Measurements from ENCODE around the gene TCEA3.

TCEA3 gene

DNA sequence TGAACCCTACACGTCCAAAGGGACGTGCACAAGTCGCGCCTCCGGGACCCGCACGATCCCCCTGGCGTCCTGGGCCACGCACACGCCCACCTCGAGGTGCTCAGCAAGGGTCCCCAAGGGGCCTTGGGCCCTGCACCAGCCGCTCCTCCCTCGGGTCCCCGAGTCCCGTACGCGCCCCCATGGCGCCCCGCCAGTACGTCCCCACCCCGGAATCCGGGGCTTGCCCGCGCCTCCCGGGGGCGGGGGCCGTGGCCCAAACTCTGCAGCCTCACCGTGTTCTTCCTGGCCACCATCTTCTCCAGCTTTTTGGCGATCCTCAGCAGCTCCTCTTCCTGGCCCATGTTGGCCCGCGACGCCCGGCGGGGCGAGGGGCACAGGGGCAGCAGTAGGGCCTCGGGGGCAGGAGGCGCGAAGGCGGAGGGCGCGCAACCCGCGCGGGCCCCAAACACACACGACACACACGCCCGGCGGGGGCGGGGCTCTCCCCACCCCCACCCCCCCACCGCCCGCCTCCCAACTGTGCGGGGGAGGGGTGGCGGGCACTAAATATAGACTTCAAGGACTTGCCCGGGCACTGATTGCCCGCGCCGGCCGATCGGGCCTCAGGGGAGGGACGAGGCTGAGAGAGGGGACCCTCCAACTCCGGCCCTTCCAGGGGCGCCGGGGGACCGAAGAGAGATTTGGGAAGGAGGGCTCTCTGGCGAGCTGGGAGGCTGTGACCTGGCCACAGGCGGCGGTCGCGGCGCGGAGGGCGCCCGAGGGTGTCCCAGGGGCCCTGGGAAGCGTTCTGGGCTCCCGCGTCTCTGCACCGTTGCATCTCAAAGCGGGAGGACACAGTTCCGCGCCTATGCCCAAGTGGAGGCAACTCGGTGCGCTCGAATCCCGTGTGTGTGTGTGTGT lies at the start of gene TCEA3:
TCEA3 (minus strand) TSS at position 456 of the 900 bp plus-strand sequence; CDS start at position 341, 115 bp downstream.
- DNase-seq, result peak; percentile 27

DNA sequence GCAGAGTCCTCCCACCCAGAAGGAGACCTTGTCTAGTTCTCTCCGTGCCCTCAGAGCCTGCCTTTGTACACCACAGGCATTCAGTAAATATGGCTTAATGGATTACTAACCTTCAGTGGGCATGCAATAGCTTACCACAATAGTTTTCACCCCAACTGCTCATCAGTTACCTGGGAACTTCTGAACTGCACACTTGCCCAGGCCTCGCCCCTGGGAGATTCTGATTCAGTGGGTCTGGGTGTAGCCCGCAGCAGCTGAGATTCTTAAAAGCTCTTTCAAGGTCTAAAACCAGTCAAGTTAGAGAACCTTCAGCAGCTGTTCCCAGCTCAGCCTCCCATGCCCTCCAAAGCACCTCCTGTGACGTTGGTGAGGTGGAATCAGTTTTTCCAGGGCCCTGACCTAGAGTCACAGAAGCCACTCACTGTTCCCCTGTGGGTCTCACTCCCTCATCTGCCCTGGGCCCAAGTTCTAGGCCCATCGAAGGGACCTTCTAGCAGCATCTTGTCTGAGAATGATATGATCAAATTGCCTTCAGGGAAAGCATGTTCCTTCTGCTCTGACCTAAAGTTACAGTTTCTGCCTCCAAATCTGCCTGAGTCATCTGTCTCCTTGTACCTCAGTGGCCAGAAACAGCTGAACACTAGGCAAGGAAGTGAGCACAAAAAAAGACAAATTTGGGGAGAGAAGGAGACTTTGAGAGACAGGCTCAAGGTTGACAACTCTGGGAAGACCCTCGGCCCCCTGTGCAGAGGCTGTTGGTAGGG lies 48.7 kb upstream of the TCEA3 start:
- DNase-seq, result no peak

DNA sequence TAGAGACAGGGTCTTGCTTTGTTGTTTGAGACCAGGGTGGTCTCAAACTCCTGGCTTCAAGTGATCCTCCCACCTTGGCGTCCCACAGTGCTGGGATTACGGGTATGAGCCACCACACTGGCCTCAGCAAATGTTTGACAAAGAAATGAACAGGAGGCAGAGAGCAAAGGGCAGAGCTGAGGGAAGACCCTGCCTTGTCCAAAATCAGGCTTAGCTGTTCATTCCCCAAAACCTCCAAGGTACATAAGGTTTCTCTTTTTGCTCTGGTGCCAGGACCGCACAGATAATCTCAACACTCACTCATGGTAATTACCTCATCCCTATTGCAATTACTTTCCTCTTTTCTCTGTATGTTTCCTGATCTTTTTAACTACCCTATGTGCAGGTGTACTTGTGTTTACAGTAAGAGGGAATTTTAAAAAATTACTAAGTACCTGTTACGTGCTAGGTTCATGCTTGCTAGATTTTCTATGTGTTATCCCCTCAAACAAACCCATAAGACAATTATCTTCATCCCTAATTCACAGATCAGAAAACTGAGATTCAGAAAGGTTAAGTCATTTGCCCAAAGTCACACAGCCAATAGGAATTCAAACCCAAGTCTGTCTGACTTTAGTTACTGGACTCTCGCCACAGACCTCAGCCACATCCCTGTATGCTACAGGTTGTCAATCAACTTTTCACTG lies 47.9 kb upstream of the TCEA3 start:
- DNase-seq, result no peak

DNA sequence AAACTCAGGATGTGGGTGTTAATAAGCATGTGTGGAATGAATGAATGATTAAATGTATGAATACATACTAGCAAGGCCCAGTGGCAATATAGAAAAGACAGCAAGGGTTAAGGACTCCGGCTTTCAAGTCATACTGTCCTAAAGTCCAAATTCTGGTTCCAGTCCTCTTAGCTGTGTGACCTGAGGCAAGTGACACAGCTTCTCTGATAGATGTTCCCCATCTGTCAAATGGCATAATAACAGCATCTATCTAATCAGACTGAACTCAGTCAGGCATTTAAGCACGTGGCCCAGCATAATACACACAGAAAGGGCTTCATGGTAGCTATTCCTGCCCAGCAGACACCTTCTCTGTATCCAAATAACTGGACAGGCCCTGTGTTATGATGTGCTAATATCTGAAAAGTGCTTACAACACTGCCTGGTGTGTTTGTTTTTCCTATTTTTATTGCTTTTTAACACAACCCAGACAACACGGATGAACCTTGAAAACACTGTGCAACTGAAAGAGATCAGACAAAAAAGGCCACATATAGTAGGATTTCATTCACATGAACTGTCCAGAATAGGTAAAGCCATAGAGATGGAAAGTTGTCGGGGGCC lies 47.0 kb upstream of the TCEA3 start:
- DNase-seq, result no peak

DNA sequence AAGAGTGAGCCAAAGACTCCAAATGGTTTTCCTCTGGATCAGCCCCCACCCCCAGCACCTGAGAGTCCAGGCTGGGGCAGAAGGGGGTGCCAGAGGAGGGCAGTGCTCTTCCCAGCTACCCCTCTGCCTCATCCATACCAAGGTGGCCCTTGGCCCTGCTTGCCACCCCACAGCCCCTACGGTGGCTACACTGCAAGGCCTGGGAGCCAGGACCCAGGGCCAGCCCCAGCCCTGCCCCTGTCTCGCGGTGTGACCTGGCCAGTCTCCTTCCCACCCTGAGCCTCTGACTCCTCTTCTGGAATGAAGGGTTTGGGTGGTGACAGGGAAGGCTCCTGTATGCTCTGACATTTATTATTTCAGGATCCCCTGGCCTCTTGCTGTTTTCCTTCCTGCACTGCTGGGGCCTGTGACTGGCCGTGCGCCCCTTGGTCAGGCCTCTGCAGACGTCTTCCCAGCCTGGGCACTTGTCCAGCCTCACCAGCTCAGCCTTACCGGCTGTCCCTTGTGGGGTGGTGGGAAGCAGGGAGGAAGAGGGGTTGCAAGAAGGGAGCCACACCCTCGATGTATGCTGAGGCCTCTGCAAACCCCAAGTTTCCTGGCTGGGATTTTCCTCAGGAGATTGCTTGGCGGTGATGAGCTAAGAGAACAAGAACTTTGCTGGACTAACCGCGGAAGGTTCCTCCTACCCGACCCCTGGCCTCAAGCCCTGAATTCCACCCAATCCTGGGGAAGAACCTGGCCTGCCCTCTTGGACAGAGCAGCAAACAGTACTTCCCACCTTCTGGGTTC lies 45.9 kb upstream of the TCEA3 start:
- no peak for DNase-seq

DNA sequence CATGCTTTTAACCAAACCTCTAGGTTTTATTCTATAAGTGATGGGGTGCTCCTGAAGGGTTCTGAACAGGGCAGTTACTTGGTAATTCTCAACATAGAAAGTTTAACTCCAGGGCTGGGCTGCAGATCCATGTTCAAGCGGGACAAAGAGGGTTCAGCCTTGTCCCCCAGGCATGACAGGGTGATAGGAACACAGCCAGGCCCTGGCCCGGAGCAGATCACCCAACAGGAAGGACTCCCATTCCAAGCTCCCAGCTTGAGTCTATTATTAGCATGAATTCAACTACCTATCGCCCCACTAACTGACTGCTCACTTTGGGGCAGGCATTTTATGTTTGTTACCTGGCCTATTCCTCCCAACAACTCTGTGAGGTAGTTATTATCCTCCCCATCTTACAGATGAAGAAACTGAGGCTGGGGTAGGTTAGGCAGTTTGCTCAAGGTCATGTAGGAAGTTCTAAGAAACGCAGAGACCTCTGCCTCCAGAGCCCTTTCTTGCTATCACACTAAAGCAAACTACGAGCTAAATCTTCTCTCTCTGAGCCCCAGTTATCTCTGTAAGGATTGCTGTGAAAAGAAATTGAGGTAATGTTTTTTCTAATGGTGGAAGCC lies 44.9 kb upstream of the TCEA3 start:
- no peak for DNase-seq

DNA sequence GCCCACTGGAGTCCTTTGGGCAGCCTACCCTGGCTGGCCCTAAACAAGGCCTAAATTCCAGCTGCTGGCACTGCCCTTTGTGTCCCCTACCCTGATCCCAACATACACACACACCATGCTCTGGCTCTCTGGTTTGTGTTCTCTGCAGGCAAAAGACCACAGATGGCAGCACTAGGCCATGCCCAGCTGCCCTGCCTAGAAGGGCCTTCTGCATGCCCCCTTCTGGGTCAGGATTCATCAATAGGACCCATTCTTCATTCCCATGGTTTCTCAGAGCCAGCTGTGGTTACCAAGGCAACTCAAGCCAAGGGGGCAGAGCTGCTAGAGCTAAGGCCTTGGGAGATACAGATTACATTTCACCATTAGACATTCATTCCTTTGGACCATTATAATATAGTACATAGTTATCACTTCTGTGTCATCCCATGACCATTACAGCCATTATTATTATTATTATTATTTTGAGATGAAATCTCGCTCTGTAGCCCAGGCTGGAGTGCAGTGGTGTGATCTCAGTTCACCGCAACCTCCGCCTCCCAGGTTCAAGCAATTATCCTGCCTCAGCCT lies 42.0 kb upstream of the TCEA3 start:
- no peak for DNase-seq

DNA sequence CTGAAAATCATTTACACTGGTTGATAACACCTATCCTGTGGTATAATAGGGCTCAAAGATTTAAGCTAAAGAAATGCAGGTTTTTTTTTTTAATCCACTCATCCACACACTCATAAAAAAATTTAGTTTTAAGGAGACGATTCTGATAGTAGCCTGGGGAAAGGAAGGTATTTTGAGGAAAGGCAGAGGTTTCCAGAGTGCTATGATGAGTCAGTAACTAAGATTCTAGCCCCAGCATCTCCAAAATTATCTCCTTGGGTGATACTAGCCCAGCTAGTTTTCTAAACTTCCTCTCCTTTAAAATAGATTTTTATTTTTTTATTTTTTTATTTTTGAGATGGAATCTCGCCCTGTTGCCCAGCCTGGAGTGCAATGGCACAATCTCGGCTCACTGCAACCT lies 38.7 kb upstream of the TCEA3 start:
- DNase-seq, result no peak

DNA sequence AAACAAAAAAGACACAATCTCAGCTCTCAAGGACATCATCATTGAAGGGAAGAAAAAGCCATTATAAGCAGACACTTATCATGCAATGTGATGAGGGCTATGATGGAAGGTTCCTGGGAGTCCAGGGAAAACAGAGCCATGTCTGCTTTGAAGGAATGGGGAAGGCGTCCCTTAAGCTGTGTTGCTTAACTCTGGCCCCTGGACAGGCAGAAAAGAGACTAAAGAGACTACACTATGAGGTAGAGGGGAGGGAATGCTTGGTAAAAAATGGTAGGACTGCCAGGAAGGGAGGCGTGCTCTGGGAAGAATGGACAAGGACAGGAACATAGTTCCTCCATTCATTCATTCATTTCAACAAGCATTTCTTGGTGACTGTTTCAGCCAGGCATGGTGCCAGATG lies 38.2 kb upstream of the TCEA3 start:
- DNase-seq, result no peak

DNA sequence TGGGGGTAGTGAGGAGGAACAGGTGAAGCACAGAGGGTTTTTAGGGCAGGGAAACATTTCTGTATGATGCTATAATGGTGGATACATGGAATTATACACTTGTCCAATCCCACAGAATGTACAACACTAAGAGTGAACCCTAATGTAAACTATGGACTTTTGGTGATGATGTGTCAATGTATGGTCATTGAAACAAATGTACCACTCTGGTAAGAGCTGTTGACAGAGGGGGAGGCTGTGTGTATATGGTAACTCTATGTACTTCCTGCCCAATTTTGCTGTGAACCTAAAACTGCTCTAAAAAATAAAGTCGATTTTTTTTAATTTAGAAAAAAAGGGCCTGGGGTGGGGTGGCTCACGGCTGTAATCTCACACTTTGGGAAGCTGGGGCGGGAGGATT lies 36.5 kb upstream of the TCEA3 start:
- no peak for DNase-seq

DNA sequence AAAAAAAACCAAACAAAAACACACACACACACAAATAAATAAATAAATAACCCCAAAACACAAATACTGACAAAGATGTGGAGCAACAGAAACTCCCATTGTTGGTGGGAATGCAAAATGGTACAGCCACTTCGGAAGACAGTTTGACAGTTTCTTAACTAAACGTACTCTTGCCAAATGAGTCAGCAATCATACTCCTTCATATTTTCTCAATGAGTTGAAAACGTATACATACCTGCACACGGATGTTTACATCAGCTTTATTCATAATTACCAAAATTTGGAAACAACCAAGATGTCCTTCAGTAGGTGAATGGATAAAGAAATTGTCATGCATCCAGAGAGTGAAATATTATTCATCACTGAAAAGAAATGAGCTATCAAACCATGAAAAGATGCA lies 36.0 kb upstream of the TCEA3 start:
- DNase-seq, result no peak

DNA sequence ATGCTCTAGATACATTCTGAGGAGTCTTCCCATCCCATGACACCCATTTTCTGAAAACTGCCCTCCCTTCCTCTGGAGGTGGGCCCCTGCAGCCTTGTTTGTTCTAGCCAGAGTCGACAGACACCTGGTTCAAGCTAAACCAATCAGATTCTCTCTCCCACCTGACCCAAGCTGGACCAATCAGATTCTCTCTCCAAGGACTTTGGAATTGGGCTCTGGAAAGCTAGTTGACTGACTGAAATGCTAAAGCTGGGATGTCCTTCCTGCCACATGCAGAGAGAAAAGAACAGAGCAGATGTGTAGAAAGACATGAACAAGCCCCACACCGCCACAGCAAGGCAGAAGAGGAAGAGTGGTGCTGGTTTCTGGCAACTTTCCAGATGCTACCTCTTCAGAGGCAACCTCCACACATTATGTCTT lies 34.8 kb upstream of the TCEA3 start:
- DNase-seq, result no peak

DNA sequence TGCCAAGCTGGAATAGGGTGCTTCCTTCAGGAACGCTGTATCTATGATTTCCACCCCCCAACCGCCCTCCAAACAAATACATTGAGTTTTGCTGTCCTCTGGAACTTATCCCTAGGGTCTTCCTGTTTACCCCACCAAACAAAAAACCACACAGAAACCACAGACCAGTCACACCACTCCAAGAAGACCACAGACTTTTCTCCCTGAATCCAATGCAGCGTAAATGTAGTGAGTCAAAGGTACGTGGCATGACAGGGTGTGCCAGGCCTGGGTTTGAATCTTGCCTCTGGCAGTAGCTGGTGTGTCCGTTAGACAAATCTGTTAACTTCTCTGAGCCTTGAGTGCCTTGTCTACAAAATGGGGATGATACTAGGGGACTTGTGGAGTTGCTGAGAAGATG lies 31.7 kb upstream of the TCEA3 start:
- no peak for DNase-seq

DNA sequence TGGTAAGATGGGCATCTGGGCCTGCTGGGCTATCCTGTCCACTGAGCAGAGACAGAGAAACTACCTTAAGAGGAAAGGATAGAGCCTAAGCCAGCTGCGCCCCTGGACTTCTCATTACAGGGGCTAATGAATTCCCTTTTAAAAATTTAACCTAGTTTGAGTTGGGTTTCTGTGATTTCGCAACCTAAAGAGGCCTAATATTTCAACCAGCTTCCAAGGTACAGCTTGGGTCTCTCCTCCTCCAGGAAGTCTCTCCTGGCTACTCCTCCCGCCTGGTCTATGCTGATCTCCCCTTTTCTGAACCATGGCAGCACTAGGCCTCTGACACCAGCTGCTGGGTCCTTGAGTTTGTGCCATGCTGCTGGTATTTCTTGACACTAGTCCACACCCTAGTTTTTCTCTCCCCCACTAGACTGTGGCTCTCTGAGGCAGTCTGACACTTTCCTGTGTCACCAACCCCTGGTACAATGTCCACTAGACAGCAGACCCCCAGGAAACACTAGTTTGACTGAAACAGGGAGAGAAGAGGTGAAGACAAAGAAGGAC lies 29.0 kb upstream of the TCEA3 start:
- no peak for DNase-seq

DNA sequence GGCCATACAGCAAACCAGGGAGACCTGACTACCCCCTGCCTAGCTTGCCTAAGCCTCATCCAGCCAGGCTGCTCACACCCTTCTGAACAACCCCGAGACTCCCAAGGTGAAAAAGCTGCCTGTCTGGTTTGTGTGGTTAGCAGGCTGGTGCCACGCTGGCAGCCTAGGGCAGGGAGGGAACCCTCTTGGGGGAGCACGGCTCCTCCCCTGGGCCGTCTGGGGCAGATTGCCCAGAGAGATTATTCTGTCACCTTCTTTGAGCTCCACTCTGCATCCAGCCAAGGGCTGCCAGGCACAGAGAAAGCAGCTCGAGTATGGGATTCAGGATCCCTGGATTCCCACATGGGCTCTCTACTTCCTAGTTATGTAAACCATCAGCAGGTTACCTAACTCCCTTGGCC lies 27.5 kb upstream of the TCEA3 start:
- DNase-seq, result peak; percentile 83

DNA sequence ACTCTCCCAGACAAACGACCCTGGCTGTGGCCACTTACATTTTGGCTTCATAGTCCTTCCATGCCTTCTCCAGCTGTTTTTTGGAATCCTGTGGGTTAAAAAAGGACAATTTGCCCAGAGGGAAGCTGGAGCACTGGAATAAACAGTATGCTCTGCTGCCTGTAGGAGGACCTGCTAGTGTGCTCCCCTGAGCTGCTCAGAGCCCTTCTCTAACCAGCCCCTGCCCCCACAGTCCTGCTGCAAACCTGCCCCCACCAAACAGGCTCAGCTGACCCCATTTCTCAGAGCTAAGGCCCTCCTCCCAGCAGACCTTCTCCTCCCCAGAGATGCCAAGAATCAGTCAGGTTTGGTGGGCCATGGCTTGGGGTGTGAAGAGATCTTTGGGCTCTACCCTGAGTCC lies 26.9 kb upstream of the TCEA3 start:
- no peak for DNase-seq

DNA sequence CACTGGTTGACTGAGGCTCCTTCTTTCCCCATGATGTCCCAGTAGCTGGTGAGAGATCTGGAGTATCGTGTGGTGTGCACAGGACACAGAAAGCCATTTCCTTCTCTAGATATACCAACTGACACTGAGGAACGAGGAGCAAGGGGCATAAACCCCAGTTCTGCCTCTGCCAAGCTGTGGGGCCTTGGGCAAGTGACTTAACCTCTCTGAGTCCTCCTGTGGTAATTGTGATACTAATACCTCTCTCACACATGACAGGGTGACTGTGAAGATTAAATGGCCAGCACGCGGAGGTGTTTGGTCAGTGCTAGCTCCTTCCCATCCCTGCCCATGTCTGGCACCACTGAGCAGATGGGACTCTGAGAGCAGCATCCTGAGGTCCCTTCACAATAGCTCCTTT lies 26.3 kb upstream of the TCEA3 start:
- no peak for DNase-seq

DNA sequence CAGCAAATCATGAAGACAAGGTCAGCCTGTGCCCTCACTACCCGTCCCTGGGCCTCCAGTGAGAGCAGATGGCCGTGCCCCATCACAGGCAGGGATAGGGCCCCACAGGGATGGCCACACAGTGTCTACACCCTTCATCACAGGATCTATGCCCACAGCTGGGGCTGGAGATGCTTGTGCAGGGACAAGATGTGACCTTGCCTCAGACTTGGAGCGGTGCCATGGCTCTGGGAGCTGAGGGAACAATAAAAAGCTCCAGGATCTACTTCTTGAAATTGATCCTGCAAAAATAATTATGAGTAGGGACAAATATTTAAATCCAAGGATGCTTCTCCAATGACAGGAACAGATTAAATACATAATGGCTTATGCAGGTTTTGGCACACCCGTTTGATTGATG lies 25.4 kb upstream of the TCEA3 start:
- no peak for DNase-seq

DNA sequence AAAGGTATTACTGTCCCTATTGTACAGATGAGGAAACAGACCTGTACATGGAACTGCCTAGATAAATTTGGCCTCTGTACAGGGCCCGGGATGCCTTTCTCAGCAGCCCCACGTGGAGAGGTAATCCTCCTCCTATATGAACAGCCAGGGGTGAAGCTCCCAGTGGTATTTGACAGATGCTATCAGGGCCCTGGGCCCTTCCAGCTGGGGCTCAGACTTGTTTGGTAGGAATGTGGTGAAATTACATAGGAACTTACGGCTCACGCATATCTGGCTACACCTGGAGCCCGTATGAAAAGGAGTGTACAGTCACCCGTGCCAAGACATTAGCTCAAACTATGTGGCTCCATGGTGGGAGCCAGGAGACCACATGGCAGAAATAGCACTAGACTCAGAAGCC lies 24.8 kb upstream of the TCEA3 start:
- no peak for DNase-seq

DNA sequence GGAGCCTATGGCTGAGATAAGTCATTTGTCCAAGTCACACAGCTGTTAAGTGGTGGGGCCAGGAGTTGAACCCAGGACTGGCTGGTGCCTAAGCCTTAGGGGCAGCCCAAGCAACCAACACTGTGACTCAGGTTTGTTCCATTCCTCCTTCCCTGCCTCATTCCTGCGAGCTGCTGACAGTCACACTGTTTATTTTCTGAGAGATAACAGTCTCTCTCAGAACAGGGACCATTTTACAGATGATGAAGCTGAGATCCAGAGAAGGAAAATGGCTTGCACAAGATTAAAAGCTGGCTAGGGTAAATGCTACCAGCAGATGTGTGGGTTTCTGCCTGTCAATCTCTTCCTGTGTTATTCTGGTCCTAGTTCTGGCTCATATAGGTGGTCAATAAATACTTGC lies 24.3 kb upstream of the TCEA3 start:
- no peak for DNase-seq

DNA sequence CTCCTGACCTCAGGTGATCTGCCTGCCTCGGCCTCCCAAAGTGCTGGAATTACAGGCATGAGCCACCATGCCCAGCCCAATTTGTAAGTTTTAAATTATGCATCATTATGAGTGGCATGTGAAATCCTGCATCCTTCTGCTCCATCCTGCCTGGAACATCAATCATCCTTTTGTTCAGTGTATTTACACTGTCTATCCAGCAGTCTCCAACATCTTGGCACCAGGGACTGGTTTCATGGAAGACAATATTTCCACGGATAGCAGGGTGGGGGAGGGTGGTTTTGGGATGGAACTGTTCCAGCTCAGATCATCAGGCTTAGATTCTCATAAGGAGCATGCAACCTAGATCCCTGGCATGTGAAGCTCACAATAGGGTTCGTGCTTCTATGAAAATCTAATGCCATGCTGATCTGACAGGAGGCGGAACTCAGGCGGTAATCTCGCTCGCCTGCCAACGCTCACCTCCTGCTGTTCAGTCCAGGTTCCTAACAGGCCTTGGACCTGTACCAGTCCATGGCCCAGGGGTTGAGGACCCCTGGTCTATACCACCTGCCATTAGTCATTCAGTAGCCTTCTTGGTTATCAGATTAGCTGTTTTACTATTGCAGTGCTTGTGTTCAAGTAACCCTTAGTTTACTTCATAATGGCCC lies 22.2 kb upstream of the TCEA3 start:
- DNase-seq, result no peak
